GM12873 (cell line): ENCODE results near the gene MICU1.

Experiments
- TF ChIP-seq, protein P1 (sequence below): IDR thresholded peaks from 2 replicates; pipeline ENCODE4 v1.5.1; 2012; ENCODE audit warnings: low read depth, mild to moderate bottlenecking, moderate library complexity, low read length, control low read depth; ENCODE audit not compliant: insufficient read depth; ENCODE audit errors: missing control alignments

The MICU1 gene

DNA sequence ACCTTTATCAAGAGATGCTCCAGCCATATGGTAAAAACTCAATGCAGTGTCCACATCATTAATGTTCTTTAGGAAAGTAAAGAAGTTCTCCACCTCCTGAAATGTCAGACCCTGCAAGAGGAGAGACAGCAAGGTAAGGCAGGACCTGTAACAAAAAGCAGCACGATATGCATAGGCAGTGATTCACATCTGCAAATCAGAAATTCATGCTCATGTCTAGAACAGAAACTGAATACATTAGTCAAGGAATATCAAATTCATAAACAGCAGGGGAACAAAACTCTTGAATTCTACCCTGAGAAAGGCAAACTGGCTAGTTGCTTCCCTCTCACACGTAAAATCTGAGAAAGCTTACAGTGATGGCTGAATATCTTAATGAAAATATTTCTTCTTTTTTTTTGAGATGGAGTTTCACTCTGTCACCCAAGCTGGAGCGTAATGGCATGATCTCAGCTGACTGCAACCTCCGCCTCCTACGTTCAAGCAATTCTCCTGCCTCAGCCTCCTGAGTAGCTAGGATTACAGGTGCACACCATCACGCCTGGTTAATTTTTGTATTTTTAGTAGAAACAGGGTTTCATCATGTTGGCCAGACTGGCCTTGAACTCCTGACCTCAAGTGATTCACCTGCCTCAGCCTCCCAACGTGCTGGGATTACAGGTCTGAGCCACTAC is 217.8 kb downstream of the MICU1 start:
- TF ChIP-seq, protein P1, sequence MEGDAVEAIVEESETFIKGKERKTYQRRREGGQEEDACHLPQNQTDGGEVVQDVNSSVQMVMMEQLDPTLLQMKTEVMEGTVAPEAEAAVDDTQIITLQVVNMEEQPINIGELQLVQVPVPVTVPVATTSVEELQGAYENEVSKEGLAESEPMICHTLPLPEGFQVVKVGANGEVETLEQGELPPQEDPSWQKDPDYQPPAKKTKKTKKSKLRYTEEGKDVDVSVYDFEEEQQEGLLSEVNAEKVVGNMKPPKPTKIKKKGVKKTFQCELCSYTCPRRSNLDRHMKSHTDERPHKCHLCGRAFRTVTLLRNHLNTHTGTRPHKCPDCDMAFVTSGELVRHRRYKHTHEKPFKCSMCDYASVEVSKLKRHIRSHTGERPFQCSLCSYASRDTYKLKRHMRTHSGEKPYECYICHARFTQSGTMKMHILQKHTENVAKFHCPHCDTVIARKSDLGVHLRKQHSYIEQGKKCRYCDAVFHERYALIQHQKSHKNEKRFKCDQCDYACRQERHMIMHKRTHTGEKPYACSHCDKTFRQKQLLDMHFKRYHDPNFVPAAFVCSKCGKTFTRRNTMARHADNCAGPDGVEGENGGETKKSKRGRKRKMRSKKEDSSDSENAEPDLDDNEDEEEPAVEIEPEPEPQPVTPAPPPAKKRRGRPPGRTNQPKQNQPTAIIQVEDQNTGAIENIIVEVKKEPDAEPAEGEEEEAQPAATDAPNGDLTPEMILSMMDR = no peak

DNA sequence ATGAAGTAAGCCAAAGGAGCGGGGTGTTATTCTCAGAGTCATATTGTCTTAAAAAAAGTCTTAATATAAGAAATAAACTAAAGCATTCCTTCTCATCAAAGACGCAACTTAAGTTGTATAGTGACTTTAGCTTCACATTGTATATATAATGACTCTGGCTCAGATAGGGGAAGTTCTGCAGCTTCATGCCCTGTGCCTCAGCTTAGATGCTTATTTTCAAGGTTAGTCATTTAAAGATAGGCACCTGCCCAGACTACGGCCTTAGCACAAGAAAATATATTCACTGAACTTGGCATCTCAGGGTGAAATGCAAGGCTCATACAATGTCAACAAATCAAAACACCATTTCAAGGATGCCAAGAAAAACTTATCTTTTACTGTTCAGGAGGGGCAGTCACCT is 218.4 kb downstream of the MICU1 start:
- TF ChIP-seq, protein P1 = no peak

DNA sequence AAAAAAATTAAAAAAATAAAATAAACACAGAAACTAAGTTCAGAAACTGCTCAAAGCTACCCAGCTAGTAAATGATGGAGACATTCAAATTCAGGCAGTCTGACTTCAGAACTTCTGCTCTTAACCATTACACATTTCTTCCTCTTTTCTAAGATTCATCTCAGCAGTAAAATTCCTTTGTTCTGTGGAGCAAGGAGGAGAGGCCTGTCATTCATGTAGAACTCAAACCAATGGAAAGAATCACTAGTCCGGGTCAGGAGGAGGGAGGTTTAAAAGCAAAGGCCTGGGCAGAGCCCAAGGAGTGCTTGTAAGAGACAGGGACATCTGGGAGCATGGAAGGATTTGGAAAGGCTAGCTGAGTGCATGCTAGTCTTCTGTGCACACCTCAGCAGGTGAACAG is 233.3 kb downstream of the MICU1 start:
- TF ChIP-seq, protein P1 = no peak

DNA sequence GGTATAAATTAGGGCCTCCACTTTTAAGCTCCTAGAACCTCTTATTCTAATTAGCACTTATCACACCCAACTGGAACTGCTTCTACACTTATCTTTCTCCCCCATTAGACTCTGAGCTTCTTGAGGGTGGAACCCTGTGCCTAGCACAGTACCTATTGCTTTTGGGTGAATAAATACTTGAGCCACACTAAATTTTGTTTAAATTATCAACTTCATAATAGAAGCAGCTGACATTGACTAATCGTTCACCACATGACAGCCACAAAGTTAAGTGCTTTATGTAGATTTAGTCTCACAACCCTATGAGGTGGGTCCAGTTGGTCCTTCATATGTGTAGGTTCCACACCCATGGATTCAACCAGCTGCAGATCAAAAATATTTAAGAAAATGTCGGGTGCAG is 235.1 kb downstream of the MICU1 start:
- TF ChIP-seq, protein P1 = no peak

DNA sequence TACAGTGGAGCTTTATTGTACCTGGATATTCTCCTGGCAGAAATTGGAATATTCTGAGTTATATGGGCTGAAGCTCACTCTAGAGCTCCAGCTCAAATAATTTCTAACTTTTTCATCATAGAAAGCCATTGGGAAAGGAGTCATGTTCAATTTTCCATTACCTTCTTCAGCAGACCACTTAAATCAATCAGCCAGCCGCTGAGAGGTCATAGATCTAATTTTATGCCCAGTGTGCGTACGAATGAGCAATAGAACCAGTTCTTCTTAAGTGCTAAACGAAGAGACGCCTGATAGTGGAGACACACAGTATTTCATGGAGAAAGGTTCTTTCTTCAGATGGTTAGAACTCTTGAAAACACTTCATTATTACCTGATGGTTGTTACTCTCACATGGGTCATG is 236.2 kb downstream of the MICU1 start:
- TF ChIP-seq, protein P1 = no peak

DNA sequence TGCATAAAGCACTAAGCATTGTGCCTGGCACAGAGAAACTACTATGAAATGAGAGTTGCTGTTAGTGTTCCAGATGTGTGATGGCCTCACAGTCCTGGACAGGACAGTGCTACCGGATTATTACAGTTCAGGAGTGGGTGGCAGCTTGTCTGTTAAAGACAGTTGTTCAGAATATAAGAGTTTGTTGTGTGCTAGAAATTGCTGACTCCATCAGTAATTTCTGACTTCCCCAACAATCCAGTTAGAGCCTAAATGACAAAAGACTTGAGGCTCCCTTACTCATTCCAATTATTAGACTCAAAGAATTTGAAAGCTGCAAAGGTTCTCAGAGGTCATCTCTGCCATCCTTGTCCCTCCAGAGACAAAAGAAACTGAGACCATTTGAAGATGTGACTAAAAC is 236.9 kb downstream of the MICU1 start:
- TF ChIP-seq, protein P1 = no peak

DNA sequence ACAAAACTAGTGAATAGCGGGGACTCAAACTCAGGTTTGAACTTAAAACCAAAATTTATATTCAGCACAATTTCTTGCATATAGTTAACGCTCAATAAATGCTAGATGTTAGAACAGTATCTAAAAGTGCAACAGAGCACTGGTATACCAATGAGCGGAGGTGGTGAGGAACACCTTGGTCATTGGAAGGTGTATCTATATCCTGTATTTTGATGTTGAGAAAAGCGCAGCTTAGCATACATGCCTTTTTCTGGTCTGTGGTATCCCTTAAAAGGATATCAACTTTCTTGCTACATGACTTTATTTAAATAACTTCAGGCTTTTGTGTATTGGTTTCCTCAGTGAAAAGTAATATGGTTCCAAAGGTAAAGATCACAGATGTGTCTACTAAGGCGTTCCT is 237.8 kb downstream of the MICU1 start:
- TF ChIP-seq, protein P1 = no peak
